ENCODE results near the gene TM9SF1. TPM values are rescaled to one million over a fixed set of nuclear protein-coding genes. Genes with fewer than 3 reads are reported as not detected.

TM9SF1 gene
- polyA plus RNA-seq, 1 donor: 50.9 TPM

GRCh38 chr14:24178399-24179178 is 16.7 kb downstream of the TM9SF1 start:
- DNase-seq: no peak
- H3K9me3 ChIP-seq (ENCODE audit: control insufficient read depth, low read depth, low read length): no peaks in the 10 kb centered on the region
- peak overlapping the region; percentile 91 for H3K27ac ChIP-seq (ENCODE audit: low read length)
- H3K36me3 ChIP-seq (ENCODE audit: control insufficient read depth, insufficient read depth, low read length): peaks cover 85% of the 10 kb centered on the region
- peaks cover 56% of the 10 kb centered on the region for H3K4me1 ChIP-seq (ENCODE audit: control insufficient read depth, insufficient read depth, low read length)
- no peaks in the 10 kb centered on the region for H3K27me3 ChIP-seq (ENCODE audit: control insufficient read depth, insufficient read depth, low read length)
- WGBS (ENCODE audit: insufficient coverage, low lambda C conversion rate): no CpG with 5 or more reads among the region's 12 CpGs
- no peak overlapping the region for H3K4me3 ChIP-seq (ENCODE audit: low read length)

GRCh38 chr14:24177891-24178290 is 17.4 kb downstream of the TM9SF1 start:
- Histone ChIP-seq H3K27ac (ENCODE audit: low read length) (no peak overlapping the region), H3K4me3 (ENCODE audit: low read length) (no peak overlapping the region), H3K4me1 (ENCODE audit: control insufficient read depth, insufficient read depth, low read length) (peaks cover 61% of the 10 kb centered on the region), H3K36me3 (ENCODE audit: control insufficient read depth, insufficient read depth, low read length) (peaks cover 85% of the 10 kb centered on the region), H3K27me3 (ENCODE audit: control insufficient read depth, insufficient read depth, low read length) (no peaks in the 10 kb centered on the region), H3K9me3 (ENCODE audit: control insufficient read depth, low read depth, low read length) (no peaks in the 10 kb centered on the region)
- no CpG with 5 or more reads among the region's 14 CpGs for WGBS (ENCODE audit: insufficient coverage, low lambda C conversion rate)
- DNase-seq: no peak

GRCh38 chr14:24177041-24177825 is 18.0 kb downstream of the TM9SF1 start:
- no peak overlapping the region for H3K4me3 ChIP-seq (ENCODE audit: low read length)
- no peak for DNase-seq
- no peaks in the 10 kb centered on the region for H3K9me3 ChIP-seq (ENCODE audit: control insufficient read depth, low read depth, low read length)
- no CpG with 5 or more reads among the region's 12 CpGs for WGBS (ENCODE audit: insufficient coverage, low lambda C conversion rate)
- no peaks in the 10 kb centered on the region for H3K27me3 ChIP-seq (ENCODE audit: control insufficient read depth, insufficient read depth, low read length)
- no peak overlapping the region for H3K27ac ChIP-seq (ENCODE audit: low read length)
- peaks cover 78% of the 10 kb centered on the region for H3K36me3 ChIP-seq (ENCODE audit: control insufficient read depth, insufficient read depth, low read length)
- H3K4me1 ChIP-seq (ENCODE audit: control insufficient read depth, insufficient read depth, low read length): peaks cover 60% of the 10 kb centered on the region

- H3K4me1 ChIP-seq (ENCODE audit: control insufficient read depth, insufficient read depth, low read length): peaks cover 57% of the 10 kb centered on the region
- H3K4me3 ChIP-seq (ENCODE audit: low read length): no peak overlapping the region
- WGBS (ENCODE audit: insufficient coverage, low lambda C conversion rate): no CpG with 5 or more reads among the region's 5 CpGs
- H3K27me3 ChIP-seq (ENCODE audit: control insufficient read depth, insufficient read depth, low read length): no peaks in the 10 kb centered on the region
- peaks cover 72% of the 10 kb centered on the region for H3K36me3 ChIP-seq (ENCODE audit: control insufficient read depth, insufficient read depth, low read length)
- no peak overlapping the region for H3K27ac ChIP-seq (ENCODE audit: low read length)
- DNase-seq: no peak
- H3K9me3 ChIP-seq (ENCODE audit: control insufficient read depth, low read depth, low read length): no peaks in the 10 kb centered on the region
Measured at GRCh38 chr14:24176599-24176998, 18.6 kb downstream of the TM9SF1 start.

GRCh38 chr14:24172871-24173281 is 22.4 kb downstream of the TM9SF1 start:
- H3K4me3 ChIP-seq (ENCODE audit: low read length): peak overlapping the region; percentile 74
- H3K36me3 ChIP-seq (ENCODE audit: control insufficient read depth, insufficient read depth, low read length): peaks cover 42% of the 10 kb centered on the region
- no peak for DNase-seq
- H3K27me3 ChIP-seq (ENCODE audit: control insufficient read depth, insufficient read depth, low read length): no peaks in the 10 kb centered on the region
- H3K9me3 ChIP-seq (ENCODE audit: control insufficient read depth, low read depth, low read length): no peaks in the 10 kb centered on the region
- peak overlapping the region; percentile 82 for H3K27ac ChIP-seq (ENCODE audit: low read length)
- WGBS (ENCODE audit: insufficient coverage, low lambda C conversion rate): no CpG with 5 or more reads among the region's 20 CpGs
- H3K4me1 ChIP-seq (ENCODE audit: control insufficient read depth, insufficient read depth, low read length): peaks cover 24% of the 10 kb centered on the region

GRCh38 chr14:24172261-24172860 is 22.9 kb downstream of the TM9SF1 start:
- WGBS (ENCODE audit: insufficient coverage, low lambda C conversion rate): no CpG with 5 or more reads among the region's 30 CpGs
- Histone ChIP-seq H3K4me1 (ENCODE audit: control insufficient read depth, insufficient read depth, low read length) (peaks cover 18% of the 10 kb centered on the region), H3K27me3 (ENCODE audit: control insufficient read depth, insufficient read depth, low read length) (no peaks in the 10 kb centered on the region), H3K36me3 (ENCODE audit: control insufficient read depth, insufficient read depth, low read length) (peaks cover 41% of the 10 kb centered on the region), H3K4me3 (ENCODE audit: low read length) (peak overlapping the region; percentile 74), H3K27ac (ENCODE audit: low read length) (peak overlapping the region; percentile 82), H3K9me3 (ENCODE audit: control insufficient read depth, low read depth, low read length) (no peaks in the 10 kb centered on the region)
- DNase-seq: peak in 1 of 2 donors; percentile 40

GRCh38 chr14:24171422-24172260 is 23.6 kb downstream of the TM9SF1 start, which contains the start of gene REC8:
Gene REC8, plus strand, starts transcription at chr14:24172080. Its CDS starts 473 bp downstream, at chr14:24172553.
- Histone ChIP-seq H3K4me1 (ENCODE audit: control insufficient read depth, insufficient read depth, low read length) (peaks cover 13% of the 10 kb centered on the region), H3K4me3 (ENCODE audit: low read length) (peak within 1 kb of the TSS; percentile 74), H3K36me3 (ENCODE audit: control insufficient read depth, insufficient read depth, low read length) (peaks cover 37% of the 10 kb centered on the region), H3K9me3 (ENCODE audit: control insufficient read depth, low read depth, low read length) (no peaks in the 10 kb centered on the region), H3K27me3 (ENCODE audit: control insufficient read depth, insufficient read depth, low read length) (no peaks in the 10 kb centered on the region), H3K27ac (ENCODE audit: low read length) (peak within 1 kb of the TSS; percentile 82)
- no CpG with 5 or more reads among the region's 63 CpGs for WGBS (ENCODE audit: insufficient coverage, low lambda C conversion rate)
- DNase-seq: peak; percentile 98 to 99

- no peaks in the 10 kb centered on the region for H3K9me3 ChIP-seq (ENCODE audit: control insufficient read depth, low read depth, low read length)
- H3K4me1 ChIP-seq (ENCODE audit: control insufficient read depth, insufficient read depth, low read length): peaks cover 14% of the 10 kb centered on the region
- peaks cover 55% of the 10 kb centered on the region for H3K36me3 ChIP-seq (ENCODE audit: control insufficient read depth, insufficient read depth, low read length)
- whole genome bisulfite sequencing (ENCODE audit: insufficient coverage, low lambda C conversion rate): 80% methylated on average over 1 of the region's 3 CpGs
- no peak overlapping the region for H3K27ac ChIP-seq (ENCODE audit: low read length)
- H3K4me3 ChIP-seq (ENCODE audit: low read length): no peak overlapping the region
- DNase-seq: no peak
- H3K27me3 ChIP-seq (ENCODE audit: control insufficient read depth, insufficient read depth, low read length): no peaks in the 10 kb centered on the region
Measured at GRCh38 chr14:24167469-24168114, 27.6 kb downstream of the TM9SF1 start.

- H3K9me3 ChIP-seq (ENCODE audit: control insufficient read depth, low read depth, low read length): no peaks in the 10 kb centered on the region
- peaks cover 19% of the 10 kb centered on the region for H3K4me1 ChIP-seq (ENCODE audit: control insufficient read depth, insufficient read depth, low read length)
- no peaks in the 10 kb centered on the region for H3K27me3 ChIP-seq (ENCODE audit: control insufficient read depth, insufficient read depth, low read length)
- no peak overlapping the region for H3K27ac ChIP-seq (ENCODE audit: low read length)
- WGBS (ENCODE audit: insufficient coverage, low lambda C conversion rate): 100% methylated on average over 1 of the region's 5 CpGs
- no peak overlapping the region for H3K4me3 ChIP-seq (ENCODE audit: low read length)
- no peak for DNase-seq
- H3K36me3 ChIP-seq (ENCODE audit: control insufficient read depth, insufficient read depth, low read length): peaks cover 56% of the 10 kb centered on the region
Measured at GRCh38 chr14:24165785-24166184, 29.5 kb downstream of the TM9SF1 start.

Data from large intestine (tissue), 3 donors.